GM06990 (cell line): ENCODE measurements around the gene ST6GALNAC6.

ENCODE experiments used
- DNase-seq: peaks from one replicate; pipeline ENCODE4 v3.0.0-alpha.2; 2011; ENCODE audit not compliant: insufficient read length; ENCODE audit errors: extremely low read depth
- H3K27me3 ChIP-seq: replicated peaks from 2 replicates; pipeline ENCODE4 v1.6.0; 2011; ENCODE audit warnings: low read length; ENCODE audit not compliant: control insufficient read depth, insufficient read depth
- H3K36me3 ChIP-seq: 2 replicates; pipeline ENCODE4 v1.5.1; 2011; ENCODE audit warnings: low read length; ENCODE audit not compliant: control insufficient read depth, insufficient read depth
- H3K4me3 ChIP-seq: replicated peaks from 2 replicates; pipeline ENCODE4 v1.5.1; 2011; ENCODE audit warnings: low read depth, mild to moderate bottlenecking, control low read depth, low read length
- CTCF ChIP-seq: IDR thresholded peaks from 2 replicates; pipeline ENCODE4 v1.5.1; 2011; ENCODE audit warnings: low read length, control low read depth, mild to moderate bottlenecking, inconsistent platforms; ENCODE audit not compliant: insufficient read depth, poor library complexity, severe bottlenecking

ST6GALNAC6 gene

GRCh38 chr9:127898433-127899127 is 823 bp downstream of the ST6GALNAC6 start:
- peaks cover 20% of the 10 kb centered on the region for H3K36me3 ChIP-seq
- H3K27me3 ChIP-seq = no peaks in the 10 kb centered on the region
- H3K4me3 ChIP-seq = peak overlapping the region; percentile 89
- TF ChIP-seq CTCF = no peak
- DNase-seq = peak; percentile 52

GRCh38 chr9:127897193-127897692 is 2.2 kb downstream of the ST6GALNAC6 start:
- H3K4me3 ChIP-seq = 0 out of 2 replicates have a peak overlapping the region, but pooled peaks have one; percentile 1
- H3K36me3 ChIP-seq = peaks cover 30% of the 10 kb centered on the region
- TF ChIP-seq CTCF = no peak
- DNase-seq = peak; percentile 51
- no peaks in the 10 kb centered on the region for H3K27me3 ChIP-seq

- no peak for DNase-seq
- no peak overlapping the region for H3K4me3 ChIP-seq
These were observed 2.8 kb downstream of the ST6GALNAC6 start for GRCh38 chr9:127896395-127897192.

GRCh38 chr9:127895811-127896210 is 3.6 kb downstream of the ST6GALNAC6 start:
- H3K4me3 ChIP-seq = no peak overlapping the region
- no peaks in the 10 kb centered on the region for H3K27me3 ChIP-seq
- TF ChIP-seq CTCF = no peak
- H3K36me3 ChIP-seq = peaks cover 30% of the 10 kb centered on the region
- DNase-seq = no peak

More at GRCh38 chr9:127896395-127897192, 2.8 kb downstream of the ST6GALNAC6 start:
- no peaks in the 10 kb centered on the region for H3K27me3 ChIP-seq
- H3K36me3 ChIP-seq = peaks cover 30% of the 10 kb centered on the region
- TF ChIP-seq CTCF = no peak

GRCh38 chr9:127893392-127893791 is 6.0 kb downstream of the ST6GALNAC6 start:
- TF ChIP-seq CTCF = no peak
- peaks cover 36% of the 10 kb centered on the region for H3K36me3 ChIP-seq

More at GRCh38 chr9:127893392-127893791, 6.0 kb downstream of the ST6GALNAC6 start:
- Histone ChIP-seq H3K4me3 (no peak overlapping the region), H3K27me3 (no peaks in the 10 kb centered on the region)
- no peak for DNase-seq
